HG03175 (cell line): ENCODE measurements around the gene FAM149B1.

Source experiments
- ATAC-seq: cut with Tn5 transposase; IDR thresholded peaks from one replicate; pipeline ENCODE4 v1.9.1; 2021; ENCODE audit warnings: mild to moderate bottlenecking, moderate library complexity; ENCODE audit not compliant: unreplicated experiment

FAM149B1 gene

GRCh38 chr10:73263693-73264347 is 95.9 kb downstream of the FAM149B1 start:
- no peak for ATAC-seq

- ATAC-seq = no peak
Observed at GRCh38 chr10:73264423-73264822, 96.5 kb downstream of the FAM149B1 start.

- no peak for ATAC-seq
Observed at GRCh38 chr10:73281097-73281496, 113.2 kb downstream of the FAM149B1 start.

GRCh38 chr10:73287441-73287840 is 119.5 kb downstream of the FAM149B1 start:
- no peak for ATAC-seq

GRCh38 chr10:73289958-73290357 is 122.0 kb downstream of the FAM149B1 start:
- no peak for ATAC-seq

- ATAC-seq = no peak
Observed at GRCh38 chr10:73293461-73293860, 125.5 kb downstream of the FAM149B1 start.
